ENCODE measurements around the gene GNA15.

- TF ChIP-seq POLR2A (IDR thresholded peaks at IDR 0.05; ENCODE audit: low read length) (no peak), GATA1 (IDR thresholded peaks at IDR 0.05; ENCODE audit: low read depth, low read length) (no peak)
Measured at GRCh38 chr19:3149526-3150505, 14.0 kb downstream of the GNA15 start.

Data from erythroblast (primary cell).